HG02981 (cell line): ENCODE measurements around the gene LPAR6.
"Not testable (repeated sequence)": the region's sequence is repeated elsewhere in the genome, so short reads cannot be mapped to it uniquely, and the experiment has no call there.

Experiments used
- ATAC-seq: cut with Tn5 transposase; IDR thresholded peaks from one replicate; pipeline ENCODE4 v1.9.1; 2021; ENCODE audit warnings: mild to moderate bottlenecking, moderate library complexity; ENCODE audit not compliant: unreplicated experiment

The LPAR6 gene, protein sequence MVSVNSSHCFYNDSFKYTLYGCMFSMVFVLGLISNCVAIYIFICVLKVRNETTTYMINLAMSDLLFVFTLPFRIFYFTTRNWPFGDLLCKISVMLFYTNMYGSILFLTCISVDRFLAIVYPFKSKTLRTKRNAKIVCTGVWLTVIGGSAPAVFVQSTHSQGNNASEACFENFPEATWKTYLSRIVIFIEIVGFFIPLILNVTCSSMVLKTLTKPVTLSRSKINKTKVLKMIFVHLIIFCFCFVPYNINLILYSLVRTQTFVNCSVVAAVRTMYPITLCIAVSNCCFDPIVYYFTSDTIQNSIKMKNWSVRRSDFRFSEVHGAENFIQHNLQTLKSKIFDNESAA

DNA sequence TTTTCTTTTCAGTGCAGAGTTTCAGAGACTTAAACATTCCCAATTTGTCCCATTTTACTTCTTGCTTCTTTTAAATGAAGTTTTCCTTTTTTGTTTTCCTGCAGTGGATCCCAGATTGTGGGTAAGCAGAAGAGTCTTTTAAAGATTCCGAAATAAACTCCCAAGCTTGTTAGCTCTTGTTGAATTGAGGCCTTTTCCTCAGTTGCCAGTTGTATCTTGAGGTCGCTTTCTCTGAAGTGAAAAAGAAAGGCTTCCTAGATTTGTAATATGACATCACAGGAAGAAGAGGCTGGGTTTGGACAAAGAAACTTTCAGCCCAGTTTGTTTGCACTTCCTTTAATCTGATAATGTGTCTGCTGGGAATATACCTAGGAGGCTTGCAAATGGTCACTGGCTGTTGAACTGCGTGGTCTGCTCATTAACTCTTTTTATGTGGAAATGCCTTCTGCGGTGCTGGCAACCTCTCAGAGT lies at the start of gene LPAR6:
LPAR6 (minus strand) TSS at position 233 of the 471 bp plus-strand sequence. CDS start 690 bp downstream, outside the sequence.
- no peak for ATAC-seq

DNA sequence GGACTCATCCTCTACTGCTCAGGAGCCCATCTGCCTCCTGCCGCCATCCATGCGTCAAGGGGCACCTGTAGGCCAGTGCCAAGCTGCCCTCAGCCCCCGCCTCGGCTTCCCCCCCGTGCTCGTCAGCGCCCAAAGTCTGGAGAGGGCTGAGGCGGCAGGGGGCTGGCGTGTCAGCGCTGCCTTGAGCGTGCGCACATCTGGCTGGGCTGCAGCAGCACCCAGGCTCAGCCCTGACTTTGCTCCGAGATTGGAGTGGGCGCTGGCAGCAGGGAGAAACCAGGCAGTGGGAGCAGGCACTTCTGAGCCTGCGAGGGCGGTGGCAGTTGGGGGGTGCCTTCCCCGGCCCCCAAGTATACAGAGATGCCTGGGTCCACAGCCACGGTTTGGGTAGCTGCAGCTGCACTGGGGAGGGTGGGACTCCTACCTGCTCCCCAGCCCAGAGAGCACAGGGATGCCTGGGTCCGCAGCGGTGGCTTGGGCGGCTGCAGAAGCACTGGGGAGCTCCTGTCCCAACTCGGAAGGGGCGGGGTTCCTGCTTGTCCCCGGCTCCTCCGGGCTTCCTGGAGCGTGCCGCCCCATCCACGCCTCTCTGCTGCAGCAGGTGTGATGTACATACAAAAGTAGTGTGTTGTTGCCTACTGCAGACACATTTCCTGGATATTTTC lies 44.8 kb upstream of the LPAR6 start:
- no peak for ATAC-seq

DNA sequence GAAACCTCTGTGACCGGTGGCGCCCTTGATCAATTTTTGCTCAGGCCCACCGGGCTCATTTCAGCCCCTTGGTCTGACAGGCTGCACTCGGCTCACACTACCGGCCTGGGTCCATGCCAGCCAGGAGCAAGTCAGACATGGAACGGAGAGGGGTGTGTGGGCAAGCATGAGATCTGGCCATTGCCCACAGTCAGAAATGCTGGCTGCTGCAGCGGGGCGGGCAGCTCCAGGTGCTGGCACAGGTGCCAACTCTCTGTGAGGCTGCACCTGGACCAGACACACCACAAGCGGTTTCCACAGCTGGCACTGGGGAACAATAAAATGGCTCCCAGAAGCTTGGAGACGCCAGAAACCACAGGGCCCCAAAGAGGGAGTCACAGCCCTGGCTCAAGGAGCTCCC lies 43.6 kb upstream of the LPAR6 start:
- no peak for ATAC-seq

DNA sequence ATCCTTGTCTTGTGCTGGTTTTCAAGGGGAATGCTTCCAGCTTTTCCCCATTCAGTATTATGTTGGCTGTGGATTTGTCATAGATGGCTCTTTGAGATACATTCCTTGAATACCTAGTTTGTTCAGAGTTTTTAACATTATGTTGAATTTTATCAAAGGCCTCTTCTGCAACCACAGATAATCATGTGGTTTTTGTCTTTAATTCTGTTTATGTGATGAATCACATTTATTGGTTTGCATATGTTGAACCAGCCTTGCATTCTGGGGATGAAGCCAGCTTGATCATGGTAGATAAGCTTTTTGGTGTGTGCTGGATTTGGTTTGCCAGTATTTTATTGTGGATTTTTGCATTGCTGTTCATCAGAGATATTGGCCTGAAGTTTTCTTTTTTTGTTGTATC lies 38.3 kb upstream of the LPAR6 start:
- not testable (repeated sequence) for ATAC-seq

DNA sequence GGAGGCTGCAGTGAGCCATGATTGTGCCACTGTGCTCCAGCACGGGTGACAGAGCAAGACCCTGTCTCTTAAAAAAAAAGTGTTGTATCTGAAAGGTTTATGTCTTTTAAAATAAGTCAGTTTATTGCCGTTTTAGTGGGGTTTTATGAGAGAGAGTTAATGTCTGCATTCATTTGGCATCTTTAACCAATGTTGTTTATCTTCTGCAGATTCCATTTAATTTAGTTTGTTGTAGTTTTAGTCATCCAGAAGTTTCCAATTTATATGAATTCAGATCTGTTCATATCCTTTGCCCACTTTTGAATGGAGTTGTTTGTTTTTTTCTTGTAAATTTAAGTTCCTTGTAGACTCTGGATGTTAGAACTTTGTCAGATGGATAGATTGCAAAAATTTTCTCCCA lies 36.7 kb upstream of the LPAR6 start:
- no peak for ATAC-seq

DNA sequence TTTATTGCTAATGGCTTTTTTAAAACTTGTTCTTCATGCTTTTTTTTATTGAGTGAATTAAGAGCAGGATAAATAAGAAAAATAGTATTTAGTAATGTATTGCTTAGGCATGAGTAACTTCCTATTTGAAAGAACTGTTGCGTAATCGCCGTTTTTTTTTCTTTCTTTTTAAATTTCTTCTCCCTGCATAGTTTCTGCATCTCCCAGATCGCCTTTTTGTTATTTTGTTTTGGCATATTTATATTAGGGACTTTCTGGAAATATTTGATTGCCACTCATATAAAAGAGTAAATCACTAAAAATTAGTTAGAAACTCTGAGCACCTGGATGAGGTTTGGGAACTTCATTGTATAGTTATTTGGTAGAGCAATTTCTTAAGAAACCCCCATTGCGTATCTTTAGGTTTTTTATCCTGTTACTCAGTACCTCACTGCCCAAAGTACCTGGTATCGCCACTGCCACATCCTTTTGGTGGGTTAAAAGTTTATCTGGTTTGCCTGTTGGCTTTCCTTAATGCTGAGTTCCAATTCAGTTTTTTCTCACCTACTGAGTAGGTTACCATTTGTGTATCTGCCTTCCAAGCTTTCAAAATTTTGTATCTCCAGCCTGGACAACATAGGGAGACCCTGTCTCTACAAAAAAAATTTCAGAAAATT lies 36.2 kb upstream of the LPAR6 start:
- no peak for ATAC-seq

DNA sequence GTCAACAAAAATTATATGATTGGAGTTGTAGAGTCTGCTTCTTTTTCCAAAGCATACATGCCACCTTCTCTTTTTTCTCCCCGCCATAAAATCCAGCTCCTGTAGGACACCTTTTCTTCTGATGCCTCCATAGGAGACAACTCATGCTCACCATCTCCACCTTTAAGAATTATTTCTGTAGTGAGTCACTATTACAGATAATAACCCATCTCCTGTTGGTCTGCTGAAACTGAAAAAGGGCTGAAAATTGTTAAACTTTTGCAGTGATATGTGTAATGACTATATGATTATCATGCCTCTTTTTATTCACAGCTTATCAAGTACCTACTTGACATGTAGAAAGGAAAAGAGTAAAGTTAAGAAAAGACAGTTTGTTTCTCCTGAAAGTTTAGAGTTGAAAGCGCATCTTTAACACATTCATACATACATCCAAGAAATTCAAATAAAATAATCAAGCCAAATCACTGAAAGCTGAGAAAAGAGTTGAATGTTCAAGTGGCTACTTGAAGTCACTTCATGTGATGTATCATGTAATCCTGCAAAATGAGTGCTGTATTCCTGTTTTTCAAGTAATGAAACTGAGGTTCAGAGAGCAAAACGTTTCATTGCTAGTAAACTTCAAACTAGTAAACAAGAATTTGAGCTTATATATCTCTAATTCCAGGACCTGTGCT lies 35.5 kb upstream of the LPAR6 start:
- ATAC-seq, result no peak

DNA sequence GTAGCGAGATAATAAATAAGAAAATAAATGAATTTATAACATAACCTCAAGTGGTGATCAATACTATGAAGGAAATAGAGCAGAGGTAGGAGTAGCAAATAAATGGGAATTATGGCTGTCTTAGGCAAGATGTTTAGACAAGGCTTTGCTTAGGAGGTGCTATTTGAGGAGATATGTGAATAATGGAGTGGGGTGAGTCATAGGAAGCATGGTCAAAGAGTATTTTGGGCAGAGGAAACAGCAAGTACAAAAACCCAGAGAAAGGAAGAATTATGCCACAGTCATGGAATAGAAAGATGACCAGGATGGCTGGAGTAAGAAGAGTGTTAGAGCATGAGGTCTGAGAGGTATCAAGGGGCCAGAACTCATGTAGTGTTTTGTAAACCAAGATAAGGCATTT lies 33.6 kb upstream of the LPAR6 start:
- ATAC-seq, result no peak

DNA sequence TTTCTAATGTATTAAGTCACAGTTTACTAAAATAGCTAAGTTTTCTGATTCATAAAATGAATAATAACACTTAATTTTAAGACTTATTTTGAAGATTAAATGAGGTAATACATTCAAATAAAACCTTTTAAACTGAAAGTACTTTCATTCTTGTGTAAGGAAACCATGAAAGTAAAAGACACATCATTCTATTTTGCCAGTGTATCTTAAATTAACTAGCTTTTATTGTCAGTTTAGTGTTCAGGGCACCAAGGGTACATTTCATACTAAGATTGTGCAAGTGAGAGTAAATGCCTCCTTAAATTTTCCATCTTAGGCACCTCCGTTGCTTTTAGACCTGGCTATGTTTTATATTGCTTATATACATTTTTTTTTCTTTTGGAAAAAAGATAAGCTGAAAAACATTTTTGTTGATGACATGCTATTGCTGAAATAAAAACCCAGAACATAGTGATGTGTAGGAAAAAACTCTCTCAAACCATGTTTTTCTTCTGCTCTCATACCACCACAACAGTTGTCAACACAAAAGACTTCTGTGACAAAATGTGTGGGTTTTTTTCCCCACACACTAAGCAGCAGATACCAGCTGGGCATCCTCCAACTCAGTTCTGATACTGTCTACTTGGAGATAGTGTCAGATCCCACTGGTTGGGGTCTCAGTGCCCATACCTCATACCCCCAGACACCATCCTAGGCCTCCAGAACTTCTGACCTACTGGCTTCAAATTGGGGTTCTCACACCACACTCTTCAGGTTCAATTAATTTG lies 30.7 kb upstream of the LPAR6 start:
- no peak for ATAC-seq

DNA sequence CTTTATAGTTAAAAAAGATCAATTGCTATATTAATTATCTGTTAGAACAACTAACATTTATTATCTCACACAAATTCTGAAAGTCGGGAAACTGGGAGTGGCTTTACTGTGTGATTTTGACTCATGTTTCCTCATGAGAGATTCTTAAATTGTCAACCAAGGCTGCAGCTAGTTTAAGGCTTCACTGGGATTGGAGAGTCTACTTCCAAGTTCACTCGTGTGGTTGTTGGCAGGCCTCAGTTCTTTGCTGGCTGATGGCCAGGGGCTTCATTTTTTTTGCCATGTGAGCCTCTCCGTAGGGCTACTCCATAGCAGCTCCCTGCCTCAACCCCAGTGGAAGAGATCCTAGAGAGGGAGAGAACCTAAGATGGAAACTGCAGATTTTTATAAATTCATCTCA lies 24.5 kb upstream of the LPAR6 start:
- ATAC-seq, result no peak

DNA sequence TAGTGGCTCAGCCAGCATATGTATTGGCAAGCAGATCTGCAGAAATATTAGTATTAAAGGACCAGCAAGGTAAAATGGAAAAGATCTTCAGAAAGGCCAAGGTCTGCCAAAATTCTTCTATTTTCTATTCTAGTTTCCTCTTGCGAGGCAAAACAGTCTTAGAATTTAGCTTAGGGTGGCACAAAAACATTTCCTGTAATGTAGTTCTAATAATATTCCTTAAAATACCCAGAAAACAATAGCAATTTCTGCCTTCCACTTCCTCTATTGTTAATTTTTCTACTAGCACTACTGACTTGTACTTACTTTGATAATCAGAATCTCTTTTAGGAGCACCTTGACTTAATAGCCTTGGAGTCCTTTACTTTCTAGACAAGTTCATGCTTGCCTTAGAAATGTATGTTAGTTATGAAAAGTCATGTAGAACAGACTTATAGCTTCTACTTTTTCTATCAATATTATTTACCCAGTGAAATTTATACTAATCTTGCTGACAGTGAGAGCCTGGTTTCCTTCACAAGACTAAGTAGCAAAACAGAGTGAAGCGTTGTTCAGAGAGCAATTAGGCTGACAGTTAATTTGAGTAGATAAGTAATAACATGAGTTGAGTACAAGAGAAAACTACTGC lies 23.9 kb upstream of the LPAR6 start:
- no peak for ATAC-seq

DNA sequence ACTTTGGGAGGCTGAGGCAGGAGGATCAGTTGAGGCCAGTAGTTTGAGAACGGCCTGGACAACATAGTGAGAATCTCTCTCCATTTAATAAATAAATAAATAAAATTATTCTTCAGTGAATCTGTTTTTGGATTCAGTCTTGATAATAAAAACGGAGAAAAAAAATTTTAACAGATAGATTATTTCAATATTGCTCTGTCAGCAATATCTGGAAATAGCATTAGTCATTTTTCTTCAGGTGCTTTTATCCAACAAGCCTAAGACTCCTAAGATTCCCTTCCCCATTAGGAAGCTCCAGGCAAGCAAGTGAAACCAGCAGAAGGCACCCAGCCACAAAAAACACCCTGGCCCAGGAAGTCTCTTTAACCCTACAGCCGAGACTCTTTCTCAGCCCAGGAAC lies 21.3 kb upstream of the LPAR6 start:
- no peak for ATAC-seq

DNA sequence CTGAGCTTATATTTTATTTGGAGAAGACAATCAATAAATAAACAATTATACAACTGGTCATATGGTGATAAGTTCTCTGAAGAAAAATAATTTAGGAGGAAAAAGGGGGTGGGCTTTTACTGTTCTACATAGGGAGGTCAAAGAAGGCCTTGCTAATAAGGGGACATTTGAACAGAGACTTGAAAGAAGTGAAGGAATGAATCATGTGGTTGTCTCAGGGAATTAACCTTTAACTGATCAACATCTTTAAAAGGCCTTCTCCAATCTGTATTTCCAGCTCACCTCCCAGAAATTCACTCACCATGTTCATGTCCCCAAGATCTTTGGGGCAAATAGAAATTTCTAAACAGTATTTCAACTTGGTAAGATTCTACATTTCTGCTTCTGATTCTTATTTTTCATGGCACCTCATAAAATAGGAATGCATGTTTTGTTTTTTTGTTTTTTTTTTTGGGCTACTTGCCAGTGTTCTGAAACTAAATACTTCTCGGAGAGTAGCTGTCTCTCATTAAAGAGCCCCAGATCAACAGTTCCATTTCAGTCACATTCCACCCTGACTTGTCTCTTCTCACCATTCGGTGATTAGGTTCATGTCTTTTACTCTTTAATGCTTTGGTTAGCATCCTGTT lies 19.2 kb upstream of the LPAR6 start:
- no peak for ATAC-seq

DNA sequence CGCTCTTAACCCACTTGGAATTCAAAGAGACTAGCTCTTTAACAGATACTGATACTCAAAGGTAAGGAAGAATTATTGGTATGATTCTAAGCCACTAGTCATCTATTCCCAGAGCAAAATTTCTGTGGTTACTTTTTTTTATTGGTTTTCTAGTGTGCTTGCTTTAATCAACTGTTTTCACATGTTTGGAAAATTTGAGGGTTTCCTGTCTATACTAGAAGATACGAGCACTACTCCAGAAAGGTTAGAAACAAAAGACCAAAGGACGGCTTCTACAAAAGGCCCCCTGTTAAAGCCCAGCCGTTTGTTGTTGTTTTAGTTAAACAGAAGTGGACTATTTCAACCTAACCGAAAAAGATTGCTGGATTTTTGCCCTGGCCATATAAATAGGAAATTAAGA lies 18.5 kb upstream of the LPAR6 start:
- no peak for ATAC-seq

DNA sequence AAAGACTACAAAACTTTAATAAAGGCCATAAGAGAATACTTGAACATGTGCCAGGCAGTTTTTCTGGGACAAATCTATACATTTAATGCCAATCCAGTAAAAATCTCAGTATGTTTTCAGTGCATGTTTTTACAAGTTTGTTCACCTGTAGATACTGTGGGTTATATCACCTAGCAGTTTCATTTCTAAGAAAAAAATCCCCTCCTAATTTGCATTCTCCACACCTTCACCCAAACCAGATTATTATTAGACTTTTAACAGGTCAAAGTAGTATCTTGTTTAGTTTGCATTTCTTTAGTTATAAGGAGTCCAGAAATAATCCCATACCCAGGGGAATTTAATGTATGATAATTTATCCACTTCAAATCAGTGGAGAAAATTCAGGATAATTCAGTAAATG lies 17.0 kb upstream of the LPAR6 start:
- peak; percentile 46 for ATAC-seq

DNA sequence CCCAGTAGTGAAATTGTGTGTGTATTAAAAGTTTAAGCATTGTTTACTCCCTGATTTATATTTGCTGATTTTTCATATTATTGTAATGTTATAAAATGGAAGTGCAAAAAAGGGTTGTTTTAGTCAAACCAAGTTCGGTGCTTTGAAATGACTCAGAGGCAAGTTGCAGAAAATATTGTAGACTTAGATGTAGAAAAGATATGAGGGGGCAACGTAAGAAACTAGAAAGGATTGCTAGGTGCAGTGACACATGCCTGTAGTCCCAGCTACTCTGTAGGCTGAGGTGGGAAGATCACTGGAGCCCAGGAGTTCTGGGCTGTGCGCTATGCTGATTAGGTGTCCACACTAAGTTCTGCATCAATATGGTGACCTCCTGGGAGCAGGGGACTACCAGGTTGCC lies 16.1 kb upstream of the LPAR6 start:
- ATAC-seq, result no peak

DNA sequence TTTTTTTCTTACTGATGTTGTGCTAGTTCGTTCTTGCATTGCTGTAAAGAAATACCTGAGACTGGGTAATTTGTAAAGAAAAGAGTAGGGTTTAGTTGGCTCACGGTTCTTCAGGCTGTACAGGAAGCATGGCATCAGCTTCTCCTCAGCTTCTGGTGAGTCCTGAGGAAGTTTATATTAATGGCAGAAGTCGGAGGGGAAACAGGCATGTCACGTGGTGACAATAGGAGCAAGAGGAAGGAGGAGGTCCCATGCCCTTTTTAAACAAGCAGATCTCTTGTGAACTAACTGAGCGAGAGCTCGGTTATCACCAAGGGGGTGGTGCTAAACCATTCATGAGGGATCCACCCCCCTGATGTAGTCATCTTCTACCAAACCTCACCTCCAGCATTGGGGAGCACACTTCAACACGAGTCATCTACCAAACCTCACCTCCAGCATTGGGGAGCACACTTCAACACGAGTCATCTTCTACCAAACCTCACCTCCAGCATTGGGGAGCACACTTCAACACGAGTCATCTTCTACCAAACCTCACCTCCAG lies 13.9 kb upstream of the LPAR6 start:
- ATAC-seq, result not testable (repeated sequence)

DNA sequence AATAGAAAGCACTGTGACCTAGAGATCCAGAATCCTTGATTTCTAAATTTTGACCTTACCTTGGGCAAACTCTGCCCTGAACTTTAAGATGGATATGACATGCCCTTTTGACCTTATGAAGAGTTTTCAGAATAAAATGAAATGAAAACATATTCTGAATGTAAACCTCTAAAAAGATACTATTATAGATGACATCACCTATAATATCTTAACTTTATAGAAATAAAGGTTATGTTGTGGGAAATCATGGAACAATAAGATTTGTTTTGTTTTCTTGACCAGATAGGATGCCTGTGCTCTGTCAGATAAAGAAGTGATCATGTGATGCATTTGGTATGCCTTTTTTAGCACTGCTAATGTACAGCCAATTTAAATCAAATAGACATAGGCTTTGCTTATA lies 13.1 kb upstream of the LPAR6 start:
- ATAC-seq, result no peak

DNA sequence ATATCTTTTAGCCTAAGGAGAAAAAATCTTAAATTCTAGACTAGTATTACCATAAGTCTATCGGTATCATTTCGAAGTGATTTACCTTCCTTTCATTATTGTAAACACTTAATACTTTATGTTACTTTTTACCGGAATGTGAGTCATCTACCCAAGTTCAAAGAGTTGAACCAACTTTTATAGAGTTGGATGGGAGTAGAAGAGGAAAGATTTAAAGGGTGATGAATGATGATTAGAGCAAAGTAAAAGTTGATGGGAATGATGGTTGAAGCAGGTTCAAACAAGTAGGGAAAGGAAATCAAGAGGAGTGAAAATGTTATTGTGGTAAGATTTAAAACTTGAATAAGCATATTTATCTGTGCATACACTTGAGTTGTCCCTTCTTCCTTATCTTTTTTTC lies 11.3 kb upstream of the LPAR6 start:
- ATAC-seq, result no peak
